ENCODE results near the gene HS1BP3.

Gene HS1BP3

DNA sequence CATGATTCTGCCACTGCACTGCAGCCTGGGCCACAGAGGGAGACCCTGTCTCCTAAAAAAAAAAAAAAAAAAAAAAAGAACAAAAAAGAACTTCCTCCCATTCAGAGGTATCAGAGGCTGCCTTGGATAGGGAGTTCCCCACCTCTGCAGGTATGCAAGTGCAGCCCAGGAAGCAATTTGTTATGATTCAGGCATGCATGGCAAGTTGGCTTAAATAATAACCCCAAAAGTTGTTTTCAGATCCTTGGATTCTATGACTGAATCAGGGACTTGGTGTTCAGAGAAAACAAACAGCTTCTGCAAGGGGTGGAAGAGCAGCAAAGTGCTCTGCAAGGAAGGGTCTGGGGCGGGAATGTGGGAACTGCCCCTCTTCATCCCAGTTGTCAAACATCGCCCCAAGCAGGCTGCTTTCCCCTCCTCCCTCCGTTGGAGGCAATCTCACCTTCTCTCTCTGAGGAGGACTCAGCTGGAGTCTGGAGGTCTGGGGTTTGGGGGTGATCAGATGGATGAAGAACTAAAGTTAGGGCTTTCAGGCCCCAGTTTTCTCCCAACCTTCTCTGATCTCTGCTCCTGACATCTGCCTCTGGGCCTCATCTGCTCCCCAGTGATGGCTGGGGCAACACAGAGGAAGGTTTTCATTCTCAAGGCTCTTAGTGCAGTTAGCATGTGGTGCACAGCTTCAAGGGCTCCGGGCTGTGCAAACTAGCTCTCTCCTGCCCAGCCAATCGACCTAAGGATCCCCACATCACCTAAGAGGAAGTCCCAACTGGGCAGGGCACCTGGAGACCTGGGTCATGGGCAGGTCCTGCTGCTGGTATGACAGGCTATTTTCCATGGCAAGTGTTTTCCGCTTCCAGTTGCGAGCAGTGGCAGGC lies 12.5 kb upstream of the HS1BP3 start:
- DNase-seq (ENCODE audit: low read depth, low spot score) = no peak

DNA sequence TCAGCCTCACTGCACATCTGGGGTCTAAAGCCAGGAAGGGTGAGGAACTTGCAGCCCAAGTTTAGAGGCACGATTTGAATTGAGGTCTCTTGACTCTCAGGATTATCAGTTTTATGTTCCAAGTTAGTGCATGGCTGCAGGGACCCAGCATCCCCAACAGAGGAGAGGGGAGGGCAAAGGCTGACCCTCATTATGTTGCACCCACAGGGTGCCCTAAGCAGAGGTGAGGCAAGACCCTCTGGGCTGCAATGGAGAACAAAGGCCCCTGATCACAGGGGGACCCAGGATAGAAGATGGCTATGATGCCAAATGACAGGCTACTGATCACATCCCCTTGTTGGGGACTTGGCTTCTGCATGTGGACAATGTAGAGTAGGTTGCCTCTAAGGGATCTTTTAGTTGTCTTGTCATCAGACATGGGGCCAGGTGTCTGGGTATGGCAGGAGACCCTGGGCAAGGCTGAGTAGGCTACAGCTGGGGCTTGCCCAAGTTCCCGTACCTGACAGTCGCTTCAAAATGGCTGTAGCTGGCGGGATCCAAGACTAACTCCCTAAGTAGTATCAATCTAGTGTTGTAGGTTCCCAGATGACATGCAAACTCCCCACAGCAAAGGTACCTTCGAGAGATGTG lies 11.5 kb upstream of the HS1BP3 start:
- DNase-seq (ENCODE audit: low read depth, low spot score) = no peak

DNA sequence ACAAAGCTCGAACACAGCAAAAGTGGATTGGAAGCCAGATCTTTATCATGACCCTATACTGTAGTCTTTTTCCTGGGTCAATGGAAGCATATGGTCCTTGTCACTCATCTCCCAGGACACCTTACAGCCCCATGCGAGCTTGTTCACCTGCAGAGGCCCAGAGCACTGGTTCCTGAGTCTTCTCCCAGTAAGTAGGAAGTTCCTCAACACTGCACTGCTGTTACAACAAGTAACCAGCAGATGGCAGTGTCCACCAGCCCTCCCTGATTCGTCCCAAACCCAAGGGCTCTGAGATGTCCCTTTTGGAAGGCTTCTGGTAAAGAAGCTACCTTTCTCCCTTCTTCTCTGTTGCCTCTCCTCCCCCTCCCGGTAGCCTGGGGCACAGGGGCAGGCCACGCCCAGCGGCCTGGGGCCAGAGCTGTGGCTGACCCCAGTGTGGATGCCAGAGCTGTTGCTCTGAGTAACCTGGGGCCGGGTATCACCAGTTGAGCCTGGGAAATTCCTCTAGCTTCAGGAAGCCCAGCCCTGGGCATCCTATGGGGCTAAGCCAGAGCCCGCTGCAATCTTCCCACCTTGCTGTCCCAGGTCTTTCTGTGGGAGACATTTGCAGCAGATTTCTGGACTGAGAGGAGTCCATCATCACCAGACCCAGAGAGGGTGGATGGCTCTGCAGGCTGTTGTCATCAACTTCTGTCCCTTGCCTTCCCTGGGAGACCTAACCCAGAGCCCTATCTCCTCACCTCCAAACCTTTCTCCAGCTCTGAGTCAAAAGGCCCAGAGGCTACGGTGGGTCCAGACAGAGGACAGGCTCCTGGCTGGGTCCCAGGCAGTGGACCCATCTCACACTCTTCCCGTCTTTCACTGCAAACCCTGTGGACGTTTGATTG lies 10.8 kb upstream of the HS1BP3 start:
- peak; percentile 95 for DNase-seq (ENCODE audit: low read depth, low spot score)

DNA sequence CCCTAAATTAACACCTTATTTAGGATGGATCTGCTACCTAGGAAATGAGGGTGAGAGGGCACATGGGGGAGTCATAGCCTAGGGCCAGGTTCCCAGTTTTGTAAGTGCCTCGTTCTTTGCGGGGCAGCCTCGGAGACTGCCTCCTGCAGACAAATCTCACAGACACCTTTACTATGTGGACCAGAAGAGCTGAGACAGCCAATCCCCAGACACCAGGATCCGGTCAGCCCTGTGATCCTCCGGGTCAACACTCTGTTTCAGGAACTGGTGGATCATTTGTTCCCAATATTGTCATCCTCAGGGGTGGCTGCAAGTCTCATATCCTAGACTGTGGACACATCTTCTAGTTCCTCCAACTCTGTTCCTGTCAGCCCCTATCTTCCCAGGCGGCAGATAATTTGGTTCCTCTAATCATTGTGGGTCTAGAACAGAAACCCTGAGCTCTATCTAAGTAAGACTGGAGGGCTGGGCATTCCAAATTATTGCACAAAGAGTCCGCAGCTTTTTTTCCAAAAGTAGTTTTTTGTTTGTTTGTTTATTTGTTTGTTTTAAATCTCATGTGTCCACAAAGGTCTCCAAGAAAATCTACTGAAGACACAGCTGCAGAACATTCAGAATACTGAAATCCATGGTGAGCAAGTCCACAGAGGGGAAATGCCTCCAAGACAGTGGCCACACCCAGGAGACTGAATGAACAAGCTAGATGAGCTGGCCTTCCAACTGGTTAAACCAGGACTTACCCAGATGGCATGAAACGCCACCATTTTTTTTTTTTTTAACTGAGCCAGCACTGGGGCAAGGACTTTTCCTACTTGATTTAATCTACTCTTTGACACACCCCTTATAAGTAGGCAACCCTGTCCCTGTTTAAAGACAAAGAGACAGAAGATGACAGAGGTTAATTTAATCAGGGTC lies 9.9 kb upstream of the HS1BP3 start:
- no peak for DNase-seq (ENCODE audit: low read depth, low spot score)

DNA sequence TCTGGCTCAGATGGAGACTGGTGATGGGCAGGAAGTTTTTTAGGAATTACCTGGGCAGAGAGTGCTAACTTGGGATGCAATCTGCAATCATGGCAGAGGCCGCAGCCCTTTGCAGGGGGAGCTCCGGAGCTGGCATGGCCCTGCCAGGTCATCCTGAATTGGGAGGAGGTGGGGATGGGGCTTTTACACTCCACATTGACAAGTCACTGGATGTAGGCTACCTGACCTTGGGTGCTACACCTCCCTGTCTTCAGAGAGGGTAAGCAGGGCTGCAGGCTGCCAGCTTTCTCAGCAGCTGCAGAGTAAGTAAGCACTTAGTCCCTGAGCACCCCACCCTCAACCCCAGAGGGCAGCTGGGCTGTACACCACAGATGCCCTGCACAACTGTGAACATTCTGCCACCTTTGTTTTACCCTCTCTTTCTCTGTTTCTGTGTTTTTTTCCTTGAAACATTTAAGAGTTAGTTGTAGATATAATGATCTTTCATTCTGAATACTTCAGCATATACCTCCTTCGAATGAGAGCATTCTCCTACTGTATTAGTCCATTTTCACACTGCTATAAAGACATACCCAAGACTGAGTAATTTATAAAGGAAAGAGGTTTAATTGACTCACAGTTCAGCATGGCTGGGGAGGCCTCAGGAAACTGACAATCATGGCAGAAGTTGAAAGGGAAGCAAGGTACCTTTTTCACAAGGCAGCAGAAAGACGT lies 6.8 kb upstream of the HS1BP3 start:
- DNase-seq (ENCODE audit: low read depth, low spot score) = no peak

DNA sequence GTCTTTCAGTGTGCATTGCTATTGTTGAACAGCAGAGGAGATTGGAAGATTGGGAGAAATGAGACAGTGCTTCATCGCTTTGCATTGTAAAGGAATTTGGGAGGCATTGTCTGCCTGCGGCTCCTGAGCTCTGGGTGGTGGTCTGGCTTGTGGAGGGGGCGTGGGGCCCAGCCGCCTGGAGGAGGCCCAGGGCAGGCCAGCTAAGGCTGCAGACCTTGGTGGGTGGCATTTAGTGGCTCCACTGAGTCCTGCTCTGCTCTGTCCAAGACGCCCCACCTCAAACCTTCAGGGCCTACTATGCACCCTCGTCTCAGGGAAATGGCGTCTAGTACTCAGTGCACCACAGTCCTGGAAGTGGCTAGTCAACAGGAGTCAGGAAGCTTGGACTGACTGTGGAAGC lies 5.7 kb upstream of the HS1BP3 start:
- peak; percentile 53 for DNase-seq (ENCODE audit: low read depth, low spot score)

DNA sequence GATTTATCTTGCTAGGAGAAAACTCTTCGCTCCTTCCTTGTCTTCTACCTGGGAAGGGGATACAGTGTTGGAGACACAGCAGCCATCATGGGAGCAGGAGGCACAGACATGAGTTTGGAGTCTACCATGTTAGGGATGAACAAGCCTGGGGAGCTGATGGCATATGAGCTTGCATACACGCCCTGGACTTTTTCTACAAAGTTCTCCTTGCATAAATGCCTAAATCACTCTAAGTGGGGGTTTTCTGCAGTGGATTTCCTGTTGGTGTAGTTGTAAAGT lies 3.6 kb upstream of the HS1BP3 start:
- no peak for DNase-seq (ENCODE audit: low read depth, low spot score)

DNA sequence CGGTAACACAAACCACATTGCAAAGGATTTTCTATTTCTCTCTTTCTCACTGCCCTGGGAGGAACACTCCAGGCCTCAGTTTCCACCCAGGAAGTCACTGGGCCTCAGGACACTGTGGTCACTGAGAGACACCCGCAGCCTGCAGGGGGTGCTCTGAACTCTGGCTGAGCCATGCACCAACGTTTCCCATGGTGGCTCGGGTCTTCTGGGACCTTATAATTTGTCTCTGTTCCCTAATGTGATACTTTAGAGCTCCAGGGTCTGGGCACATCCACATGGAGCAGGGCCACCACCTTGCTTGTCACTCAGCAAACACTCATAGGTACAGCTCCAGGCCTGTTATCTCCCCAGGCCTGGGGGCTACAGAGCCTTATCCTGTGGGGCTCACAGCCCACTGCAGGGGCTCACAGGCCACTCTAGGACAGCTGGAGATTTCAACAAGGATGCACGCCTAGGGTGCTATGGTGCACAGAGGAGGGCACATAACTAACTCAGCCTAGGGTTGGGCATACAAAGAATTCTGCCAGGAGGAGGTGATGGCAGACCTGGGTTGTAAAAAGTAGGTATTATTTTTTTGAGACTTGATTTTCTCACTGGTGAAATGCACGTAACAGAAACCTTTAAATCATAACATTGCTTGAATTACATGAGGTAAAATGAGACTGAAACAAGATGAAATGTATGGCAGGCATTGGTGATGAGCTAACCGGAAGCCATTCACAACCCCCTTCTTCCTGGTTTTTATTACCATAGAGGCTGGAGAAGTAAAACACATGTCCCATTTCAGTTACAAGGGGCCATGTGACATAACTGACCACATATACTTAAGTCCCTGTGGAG lies 3.0 kb upstream of the HS1BP3 start:
- DNase-seq (ENCODE audit: low read depth, low spot score) = no peak

DNA sequence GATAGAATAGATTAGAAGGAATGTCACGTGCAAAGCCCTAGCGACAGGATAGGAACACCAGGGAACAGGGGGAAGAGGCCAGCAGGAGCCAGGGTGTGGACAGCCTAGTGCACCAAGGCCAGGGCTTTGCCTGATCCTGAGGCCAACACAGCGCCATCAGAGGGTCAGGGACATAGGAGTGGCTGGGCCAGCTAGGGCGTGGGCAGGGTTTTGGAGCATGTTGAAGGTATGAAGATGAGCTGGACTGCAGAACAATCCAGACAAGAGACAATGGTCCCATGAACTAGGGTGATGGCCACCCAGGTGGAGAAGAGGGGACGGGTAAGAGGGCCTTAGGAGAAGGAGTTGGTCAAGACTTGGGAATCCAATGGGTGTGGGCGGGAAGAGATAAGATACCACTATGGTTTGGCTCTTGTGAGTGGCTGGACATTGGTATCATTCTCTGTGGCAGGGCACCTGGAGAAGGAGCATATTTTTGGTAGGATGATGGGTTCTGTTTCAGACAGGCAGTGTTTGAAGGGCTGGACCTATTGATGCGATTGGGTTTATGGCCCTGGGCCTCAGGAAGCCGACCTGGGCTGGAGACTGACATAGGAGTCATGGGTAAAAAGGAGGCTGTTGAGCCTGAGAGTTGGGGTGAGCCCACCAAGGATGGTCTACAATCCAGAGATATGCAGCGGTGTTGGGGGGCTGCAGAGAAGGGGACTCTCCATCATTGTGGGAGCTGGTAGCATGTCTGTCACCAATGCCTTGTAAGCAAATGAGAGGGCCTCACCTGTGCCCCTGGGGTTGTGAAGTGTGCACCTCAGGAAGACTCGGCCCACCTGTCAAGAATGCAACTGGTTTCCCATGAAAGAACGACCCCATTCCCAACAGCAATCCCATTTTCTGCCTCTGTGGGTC lies 2.0 kb upstream of the HS1BP3 start:
- no peak for DNase-seq (ENCODE audit: low read depth, low spot score)

DNA sequence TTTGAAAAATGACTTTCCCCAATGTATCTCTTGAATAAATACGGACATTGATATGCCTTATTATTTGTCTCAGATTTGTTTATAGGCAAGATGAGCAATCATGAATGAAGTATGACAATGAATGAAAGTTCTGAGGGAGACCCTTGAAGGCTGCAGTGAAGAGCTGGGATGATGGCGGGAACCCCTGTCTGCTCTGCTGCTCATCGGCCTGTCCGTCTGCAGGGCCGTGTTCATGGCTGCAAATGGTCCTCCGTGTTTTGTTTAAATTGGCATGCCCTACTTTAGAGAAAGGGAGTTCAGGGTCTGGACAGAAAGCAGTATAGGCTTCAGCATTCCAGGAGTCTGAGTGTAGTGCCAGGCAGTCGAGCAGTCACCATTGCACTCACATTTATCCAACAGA lies 1.2 kb upstream of the HS1BP3 start:
- no peak for DNase-seq (ENCODE audit: low read depth, low spot score)

DNA sequence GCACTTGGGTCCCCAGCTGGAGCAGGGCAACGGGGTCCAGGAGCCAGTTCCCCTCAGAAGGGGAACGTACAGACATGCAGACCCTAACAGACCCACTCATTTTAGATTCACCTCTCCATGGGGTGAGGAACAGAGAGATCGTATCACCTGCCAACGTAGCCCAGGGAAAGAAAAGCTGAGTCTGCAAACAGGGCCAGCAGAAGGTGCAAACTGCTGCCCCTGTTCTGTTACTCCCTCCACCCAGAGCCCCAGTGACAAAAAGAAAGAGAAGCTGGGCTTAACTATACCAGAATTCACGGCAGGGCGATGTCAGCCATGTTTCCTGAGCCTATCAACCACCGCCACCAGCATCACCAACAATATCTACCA lies 817 bp upstream of the HS1BP3 start:
- DNase-seq (ENCODE audit: low read depth, low spot score) = no peak

DNA sequence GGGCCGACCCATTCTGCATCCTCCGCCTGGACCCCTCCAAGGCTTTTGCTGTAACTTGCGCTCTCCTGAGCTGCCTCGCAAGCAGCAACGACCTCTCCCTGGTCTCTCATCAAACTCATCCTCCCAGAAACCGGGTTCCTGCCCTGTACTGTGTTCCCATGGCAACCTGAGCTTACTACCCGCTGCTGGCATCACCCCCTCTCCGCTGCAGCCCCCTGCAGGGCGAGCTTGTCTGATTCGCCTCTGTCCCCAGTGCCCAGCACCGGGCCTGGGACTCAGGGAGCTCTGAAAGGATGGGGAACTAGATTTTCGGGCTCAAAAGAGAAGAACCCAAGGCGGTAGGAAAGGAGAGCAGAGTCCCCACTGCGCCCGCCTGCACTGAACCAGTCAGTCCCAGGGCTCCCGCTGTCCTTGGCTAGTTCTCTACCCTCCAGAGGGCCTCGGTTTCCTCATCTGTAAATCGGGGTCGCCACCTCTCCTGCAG lies 463 bp downstream of the HS1BP3 start:
- DNase-seq (ENCODE audit: low read depth, low spot score) = peak; percentile 42

DNA sequence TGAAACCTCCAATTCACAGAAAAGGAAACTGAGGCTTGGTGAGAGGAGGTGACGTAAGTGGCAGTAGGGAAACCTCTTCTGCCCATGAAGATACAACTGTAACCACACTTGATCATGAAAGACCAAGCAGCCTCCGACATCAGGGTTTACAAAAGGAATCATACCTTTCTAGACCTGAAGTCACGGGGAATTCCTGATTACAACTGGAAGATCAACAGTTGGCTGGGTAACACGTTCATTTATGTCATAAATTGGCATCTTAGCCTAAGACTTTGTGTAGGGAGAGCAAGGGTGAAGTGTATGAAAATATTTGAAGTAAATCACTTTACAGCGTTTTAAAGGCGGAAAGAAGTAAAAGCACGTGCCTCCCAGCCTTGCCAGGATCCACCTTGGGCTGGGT lies 922 bp downstream of the HS1BP3 start:
- no peak for DNase-seq (ENCODE audit: low read depth, low spot score)

DNA sequence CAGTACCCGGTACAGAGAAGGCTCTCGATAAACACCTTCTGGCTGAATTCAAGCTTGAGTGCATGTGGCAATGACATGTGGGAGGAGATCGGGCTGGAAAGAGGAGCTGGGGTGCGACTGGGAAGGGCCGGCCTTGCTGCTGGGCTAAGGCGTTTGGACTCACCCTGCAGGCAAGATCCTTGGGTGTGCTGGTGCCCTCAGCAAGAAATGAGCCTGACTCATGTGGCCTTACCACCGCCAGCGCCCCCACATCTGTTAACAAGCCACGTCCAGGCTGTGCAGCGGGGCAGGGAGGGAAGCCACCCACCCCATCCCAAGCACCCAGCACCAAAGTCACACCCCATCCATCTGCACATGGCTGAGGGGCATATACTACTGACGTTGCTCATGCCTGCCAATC lies 1.3 kb downstream of the HS1BP3 start:
- DNase-seq (ENCODE audit: low read depth, low spot score) = no peak

DNA sequence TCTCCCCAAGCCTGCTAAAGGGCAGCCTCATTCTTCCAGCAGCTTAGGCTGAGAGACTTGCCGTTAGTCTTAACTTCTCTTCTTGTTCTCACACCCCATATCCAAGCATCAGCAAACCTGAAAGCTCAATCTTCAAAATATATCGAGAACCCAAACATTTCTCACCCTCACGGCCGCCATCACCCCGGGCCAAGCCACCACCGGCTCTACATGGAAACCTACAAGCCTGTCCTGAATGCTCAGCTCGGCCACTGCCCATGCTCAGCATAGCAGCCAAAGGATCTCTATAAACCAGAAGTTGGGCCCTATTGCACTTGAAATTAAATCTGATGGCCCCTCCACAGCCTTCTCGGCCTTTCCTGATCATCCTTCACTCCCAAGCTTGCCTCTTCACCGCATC lies 2.1 kb downstream of the HS1BP3 start:
- DNase-seq (ENCODE audit: low read depth, low spot score) = no peak

DNA sequence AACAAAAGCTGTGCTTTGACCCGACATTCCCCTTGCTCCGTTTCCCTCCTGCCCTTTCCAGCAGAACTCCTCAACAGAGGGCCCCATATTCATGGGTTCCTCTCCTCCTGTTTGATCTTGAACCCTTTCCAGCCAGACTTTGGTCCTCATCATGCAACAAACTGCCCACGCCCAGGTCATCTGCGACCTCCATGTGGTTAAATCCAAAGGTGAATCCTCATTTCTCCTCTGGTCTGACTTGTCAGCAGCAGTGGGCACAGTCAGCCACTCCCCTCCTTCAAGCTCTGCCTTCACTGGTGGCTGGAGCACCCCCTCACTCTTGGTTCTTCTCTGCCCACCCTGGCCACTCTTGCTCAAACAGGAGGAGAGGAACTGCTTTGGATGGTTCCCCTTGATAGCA lies 2.7 kb downstream of the HS1BP3 start:
- DNase-seq (ENCODE audit: low read depth, low spot score) = no peak

DNA sequence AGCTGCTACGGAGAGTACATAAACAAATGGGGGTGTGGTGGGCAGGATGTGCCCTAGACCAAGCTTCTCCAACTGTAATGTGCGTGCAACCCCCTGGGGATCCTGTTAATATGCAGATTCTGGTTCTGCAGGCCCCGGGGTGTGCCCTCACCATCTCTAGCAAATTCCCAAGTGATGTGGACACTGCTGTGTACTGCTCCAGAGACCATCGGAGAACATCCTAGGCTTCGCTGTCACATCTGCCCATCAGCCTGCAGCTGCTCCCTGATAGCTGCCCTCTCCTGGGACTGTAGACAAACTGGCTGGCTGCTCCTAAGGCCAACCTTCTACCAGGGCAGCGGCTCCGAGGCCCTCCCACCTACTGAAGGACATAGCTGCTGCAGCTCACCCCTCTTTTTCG lies 3.2 kb downstream of the HS1BP3 start:
- DNase-seq (ENCODE audit: low read depth, low spot score) = no peak

DNA sequence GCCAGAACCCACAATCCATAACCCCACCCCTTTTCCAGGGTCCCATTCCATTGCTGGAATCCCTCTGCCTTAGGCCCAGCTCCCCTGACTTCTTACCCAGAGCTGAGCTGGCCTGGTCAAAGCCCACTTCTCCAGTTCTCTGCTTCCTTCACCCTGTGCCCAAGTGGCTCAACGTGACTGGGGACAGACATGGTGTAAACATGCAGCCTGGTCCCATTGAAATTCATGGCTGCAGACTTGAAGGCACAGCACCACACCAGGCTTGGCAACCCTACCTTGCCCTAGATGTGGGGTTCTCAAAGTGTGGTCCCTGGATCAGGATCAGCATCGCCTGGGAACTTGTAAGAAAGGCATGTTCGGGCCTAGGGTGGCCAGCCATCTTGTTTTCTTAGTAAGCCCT lies 3.7 kb downstream of the HS1BP3 start:
- no peak for DNase-seq (ENCODE audit: low read depth, low spot score)

DNA sequence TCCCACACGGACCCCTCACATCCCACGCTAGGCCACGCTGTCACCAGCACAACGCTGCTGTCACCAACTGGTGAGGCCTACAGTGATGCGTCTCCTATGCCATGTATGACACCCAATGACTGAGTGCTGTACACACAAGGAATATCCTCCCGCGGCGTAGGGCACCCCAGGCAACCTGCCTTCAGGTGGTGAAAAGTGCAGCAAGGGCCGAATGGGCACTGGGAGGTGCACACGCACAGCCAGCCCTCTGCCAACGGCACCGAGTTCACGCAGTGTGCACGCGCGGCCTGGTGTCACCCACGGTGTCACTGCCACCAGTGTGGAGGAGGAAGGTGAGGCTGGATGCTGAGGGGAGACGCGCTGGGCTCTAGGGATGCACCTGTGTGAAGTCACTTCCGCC lies 4.5 kb downstream of the HS1BP3 start:
- DNase-seq (ENCODE audit: low read depth, low spot score) = no peak
